Bronchial epithelial cell (primary cell): Measurements from ENCODE around the gene FADS2. TPM values are rescaled to one million over a fixed set of nuclear protein-coding genes. Genes with fewer than 3 reads are reported as not detected.

Experiments used
- DNase-seq: peaks from one replicate; pipeline ENCODE4 v3.0.0-alpha.2; 2010; ENCODE audit warnings: low read depth
- FAIRE-seq: peaks from 2 replicates; lab custom pipeline; 2011; peaks lifted over from hg19 to GRCh38; lab: Jason Lieb, UNC
- H3K27me3 ChIP-seq: 2 replicates; pipeline ENCODE4 v1.5.1; 2011; ENCODE audit warnings: low read length; ENCODE audit not compliant: control insufficient read depth, insufficient read depth
- H3K36me3 ChIP-seq: 2 replicates; pipeline ENCODE4 v1.5.1; 2011; ENCODE audit warnings: low read length; ENCODE audit not compliant: control insufficient read depth, insufficient read depth
- H3K4me3 ChIP-seq: 2 replicates; pipeline ENCODE4 v1.5.1; 2011; ENCODE audit warnings: mild to moderate bottlenecking, low read depth, low read length, control low read depth
- total RNA-seq: library from RNA; depleted of rRNA; stranded (reverse); fragments of >200 nt; gene quantifications from 2 replicates; pipeline ENCODE4 v1.2.1, GENCODE V29; 2014
- TF ChIP-seq, protein P1 (sequence below): IDR thresholded peaks from 2 replicates; pipeline ENCODE4 v1.5.1; 2011; ENCODE audit warnings: mild to moderate bottlenecking, moderate library complexity, low read length, control low read depth, inconsistent platforms; ENCODE audit not compliant: insufficient read depth, severe bottlenecking

Gene FADS2
- total RNA-seq, 1 donor from 2014 or later: 34.2 TPM

DNA sequence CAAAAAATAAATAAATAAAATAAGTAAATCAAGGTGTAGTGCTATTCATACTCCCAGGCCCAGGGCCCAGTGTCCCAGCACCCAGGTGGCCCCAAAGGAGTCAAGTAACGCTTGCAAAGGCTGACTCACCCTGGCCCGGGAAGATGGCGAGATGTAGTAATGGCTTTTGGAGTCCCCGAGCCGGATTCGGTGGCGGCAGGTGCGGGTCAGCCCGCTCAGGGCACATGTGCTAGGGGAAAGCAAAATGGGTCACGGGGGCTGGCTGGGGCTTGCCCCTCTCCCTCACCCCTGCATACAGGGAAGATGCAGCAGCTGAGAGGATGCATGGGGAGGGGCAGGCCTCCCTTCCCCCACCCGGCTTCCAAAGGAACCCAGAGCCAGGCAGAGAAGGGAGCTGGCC is 74.2 kb downstream of the FADS2 start:
- no peaks in the 10 kb centered on the region for H3K36me3 ChIP-seq
- H3K4me3 ChIP-seq: no peak overlapping the region
- DNase-seq (no peak), FAIRE-seq (no peak)
- TF ChIP-seq, protein P1, sequence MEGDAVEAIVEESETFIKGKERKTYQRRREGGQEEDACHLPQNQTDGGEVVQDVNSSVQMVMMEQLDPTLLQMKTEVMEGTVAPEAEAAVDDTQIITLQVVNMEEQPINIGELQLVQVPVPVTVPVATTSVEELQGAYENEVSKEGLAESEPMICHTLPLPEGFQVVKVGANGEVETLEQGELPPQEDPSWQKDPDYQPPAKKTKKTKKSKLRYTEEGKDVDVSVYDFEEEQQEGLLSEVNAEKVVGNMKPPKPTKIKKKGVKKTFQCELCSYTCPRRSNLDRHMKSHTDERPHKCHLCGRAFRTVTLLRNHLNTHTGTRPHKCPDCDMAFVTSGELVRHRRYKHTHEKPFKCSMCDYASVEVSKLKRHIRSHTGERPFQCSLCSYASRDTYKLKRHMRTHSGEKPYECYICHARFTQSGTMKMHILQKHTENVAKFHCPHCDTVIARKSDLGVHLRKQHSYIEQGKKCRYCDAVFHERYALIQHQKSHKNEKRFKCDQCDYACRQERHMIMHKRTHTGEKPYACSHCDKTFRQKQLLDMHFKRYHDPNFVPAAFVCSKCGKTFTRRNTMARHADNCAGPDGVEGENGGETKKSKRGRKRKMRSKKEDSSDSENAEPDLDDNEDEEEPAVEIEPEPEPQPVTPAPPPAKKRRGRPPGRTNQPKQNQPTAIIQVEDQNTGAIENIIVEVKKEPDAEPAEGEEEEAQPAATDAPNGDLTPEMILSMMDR: no peak
- H3K27me3 ChIP-seq: peaks cover 4% of the 10 kb centered on the region

DNA sequence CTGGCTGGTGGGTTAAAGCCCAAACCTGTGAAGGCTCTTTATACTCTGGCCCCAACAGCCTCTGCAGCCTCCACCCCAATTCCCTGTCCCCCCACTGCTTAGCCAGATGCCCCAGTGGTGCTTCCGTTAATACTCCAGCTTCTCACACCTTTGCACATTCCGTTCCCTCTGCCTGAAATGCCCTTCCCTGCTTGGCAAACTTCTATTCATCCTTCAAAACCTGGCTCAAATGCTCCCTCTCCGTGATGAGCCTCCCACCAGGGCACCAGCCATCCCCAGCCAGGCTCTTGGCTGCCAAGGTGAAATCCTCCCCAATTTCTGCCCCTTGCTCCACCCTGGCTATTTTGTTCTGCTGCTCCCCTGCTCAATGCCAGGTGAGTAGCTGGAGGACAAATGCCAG is 75.7 kb downstream of the FADS2 start:
- Histone ChIP-seq H3K36me3 (no peaks in the 10 kb centered on the region), H3K4me3 (no peak overlapping the region), H3K27me3 (peaks cover 4% of the 10 kb centered on the region)
- DNase-seq (no peak), FAIRE-seq (no peak)
- TF ChIP-seq, protein P1: no peak

DNA sequence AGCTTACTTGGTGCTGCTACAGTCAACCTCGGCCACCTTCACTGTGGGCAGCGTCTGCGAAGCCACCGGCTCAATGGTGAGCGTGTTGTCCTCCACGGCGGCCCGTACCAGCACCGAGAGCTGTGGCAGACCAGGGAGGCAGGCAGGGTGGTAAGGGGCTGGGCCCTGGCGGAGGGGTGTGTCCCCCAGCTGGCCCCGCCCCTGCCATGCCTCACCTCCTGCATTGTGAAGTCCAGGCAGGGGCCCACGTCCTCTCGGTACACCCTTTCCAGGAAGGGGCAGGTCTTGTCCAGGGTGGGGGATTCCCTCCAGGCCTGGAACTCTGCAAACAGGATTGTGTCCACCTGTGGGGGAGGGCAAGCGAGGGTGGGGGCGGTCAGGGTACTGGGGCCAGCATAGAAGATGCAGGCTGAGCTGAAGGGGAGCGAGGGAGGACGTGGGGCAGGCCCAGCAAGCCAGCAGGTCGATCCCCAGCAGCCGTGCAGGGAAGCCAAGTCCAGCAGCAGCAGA is 76.5 kb downstream of the FADS2 start:
- Histone ChIP-seq H3K4me3 (peak overlapping the region; percentile 16), H3K36me3 (no peaks in the 10 kb centered on the region), H3K27me3 (peaks cover 4% of the 10 kb centered on the region)
- no peak for FAIRE-seq
- TF ChIP-seq, protein P1: no peak
- peak; percentile 32 for DNase-seq

DNA sequence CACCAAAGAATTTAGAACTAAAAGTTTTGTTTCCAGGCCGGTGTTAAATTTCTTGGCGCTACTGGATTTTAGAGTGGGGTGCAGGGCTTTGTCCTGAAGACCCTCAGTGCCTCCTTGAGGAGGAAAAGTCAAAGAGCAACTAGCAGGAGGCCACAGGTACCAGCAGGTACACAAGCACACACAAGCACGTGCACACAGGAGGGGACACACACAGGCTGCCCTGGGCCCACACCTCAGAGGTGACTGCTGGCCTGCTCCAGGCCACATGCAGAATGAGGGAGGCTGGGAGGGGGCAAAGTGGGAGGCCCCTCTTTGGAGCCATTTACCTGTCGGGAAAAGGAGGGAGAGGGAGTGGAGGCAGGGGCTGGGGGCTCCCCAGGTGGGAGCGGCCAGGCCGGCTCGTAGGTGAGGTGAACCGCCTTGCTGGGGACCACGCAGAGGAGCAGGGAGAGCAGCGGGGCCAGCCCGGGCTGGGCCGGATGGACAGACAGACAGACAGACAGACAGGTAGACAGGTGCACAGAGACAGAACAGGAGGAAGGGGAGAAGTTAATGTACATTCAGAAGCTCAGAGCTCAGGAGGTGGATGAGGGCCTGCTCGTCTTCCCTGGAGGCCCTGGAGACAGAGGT is 77.1 kb downstream of the FADS2 start:
- peaks cover 4% of the 10 kb centered on the region for H3K27me3 ChIP-seq
- H3K36me3 ChIP-seq: no peaks in the 10 kb centered on the region
- TF ChIP-seq, protein P1: no peak
- DNase-seq (no peak), FAIRE-seq (no peak)
- H3K4me3 ChIP-seq: no peak overlapping the region

DNA sequence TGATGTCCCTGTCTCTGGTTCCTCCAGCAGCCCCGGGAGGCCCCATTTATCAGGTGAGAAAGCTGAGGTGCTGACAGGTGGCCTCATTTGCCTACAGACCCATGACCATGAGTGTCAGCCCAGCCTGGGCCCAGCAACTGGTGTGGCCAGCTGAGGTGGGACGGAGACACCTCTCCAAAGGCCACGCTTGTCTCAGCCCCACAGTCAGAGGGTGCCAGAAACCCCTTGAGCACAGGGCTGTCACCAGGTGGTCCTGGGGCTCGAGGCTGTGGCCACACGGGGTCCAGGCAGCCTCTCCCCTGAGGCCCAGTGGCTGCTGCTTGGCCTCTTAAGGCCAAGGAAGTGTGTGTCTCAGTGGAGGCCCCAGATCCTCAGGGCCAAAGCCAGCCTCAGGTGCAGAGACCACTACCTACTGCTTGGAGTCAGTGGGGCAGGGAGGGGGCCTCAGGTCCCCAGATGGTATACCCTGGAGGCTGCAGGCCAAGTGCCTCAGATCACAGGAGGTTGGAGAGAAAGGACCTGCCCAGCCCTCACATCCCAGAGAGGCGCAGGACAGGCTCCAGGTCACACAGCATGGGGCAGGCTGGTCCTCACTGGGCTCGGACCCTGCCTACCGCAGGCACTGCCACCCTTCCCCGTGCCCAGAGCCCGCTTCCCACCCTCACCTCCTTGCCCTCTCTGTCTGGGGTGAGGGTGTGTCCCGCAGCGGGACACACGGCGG is 77.9 kb downstream of the FADS2 start:
- H3K4me3 ChIP-seq: no peak overlapping the region
- TF ChIP-seq, protein P1: no peak
- FAIRE-seq (no peak), DNase-seq (no peak)
- H3K36me3 ChIP-seq: no peaks in the 10 kb centered on the region
- peaks cover 4% of the 10 kb centered on the region for H3K27me3 ChIP-seq
